ENCODE data around the gene PIMREG.

Gene PIMREG

DNA sequence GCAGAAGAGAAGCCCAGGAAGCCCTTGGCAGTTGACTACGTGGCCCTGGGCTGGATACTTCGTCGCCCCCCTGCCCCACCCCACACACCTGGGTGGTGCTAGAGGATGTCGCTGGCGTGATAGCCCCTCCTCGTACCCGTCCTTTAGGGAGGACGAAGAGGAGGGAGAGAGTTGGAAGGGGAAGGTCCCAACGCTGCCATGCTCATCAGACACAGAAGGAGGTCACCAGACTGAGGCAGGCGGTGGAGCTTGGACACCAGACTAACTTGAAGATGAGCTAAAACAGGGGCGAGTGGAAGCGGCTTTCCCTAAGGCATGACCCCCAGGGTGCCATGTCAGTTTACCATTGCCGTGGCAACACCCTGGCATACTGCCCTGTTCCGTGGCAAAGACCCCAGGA lies 20.3 kb upstream of the PIMREG start:
- Histone ChIP-seq H3K27ac (ENCODE audit: low read depth, low read length) (no peak overlapping the region), H3K36me3 (ENCODE audit: insufficient read depth, low read length) (no peaks in the 10 kb centered on the region), H3K27me3 (ENCODE audit: insufficient read depth, low read length) (peaks cover 7% of the 10 kb centered on the region; the same call in 1 of the 2 replicates), H2AFZ (ENCODE audit: low read length, unreplicated experiment) (no peak overlapping the region), H3K4me3 (ENCODE audit: low read depth, low read length) (no peak overlapping the region), H3K79me2 (ENCODE audit: control insufficient read depth, insufficient read depth, low read length, unreplicated experiment) (no peaks in the 10 kb centered on the region), H3K4me1 (ENCODE audit: control insufficient read depth, insufficient read depth, low read length, unreplicated experiment) (peaks cover 12% of the 10 kb centered on the region)

DNA sequence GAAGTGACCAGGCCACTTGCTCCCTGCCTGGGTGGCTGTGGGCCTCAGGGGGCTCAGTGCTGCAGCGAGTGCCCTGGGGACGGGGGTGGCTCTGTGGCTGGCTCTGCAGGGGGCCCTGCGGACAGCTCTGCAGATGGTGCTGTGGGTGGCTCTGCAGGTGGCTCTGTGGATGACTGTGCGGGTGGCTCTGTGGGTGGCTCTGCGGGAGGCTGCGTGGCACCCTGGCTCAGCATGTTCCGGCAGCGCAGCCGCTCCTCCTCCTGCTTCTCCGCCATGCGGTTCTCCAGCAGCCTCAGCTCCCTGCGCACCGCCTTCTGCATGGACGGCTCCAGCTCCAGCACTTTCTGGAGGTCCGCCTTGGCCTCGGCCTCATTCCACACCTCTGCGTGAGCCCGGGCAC lies 18.8 kb upstream of the PIMREG start:
- no peak overlapping the region for H3K27ac ChIP-seq (ENCODE audit: low read depth, low read length)
- H3K4me1 ChIP-seq (ENCODE audit: control insufficient read depth, insufficient read depth, low read length, unreplicated experiment), result peaks cover 12% of the 10 kb centered on the region
- no peaks in the 10 kb centered on the region for H3K36me3 ChIP-seq (ENCODE audit: insufficient read depth, low read length)
- H2AFZ ChIP-seq (ENCODE audit: low read length, unreplicated experiment), result no peak overlapping the region
- H3K79me2 ChIP-seq (ENCODE audit: control insufficient read depth, insufficient read depth, low read length, unreplicated experiment), result no peaks in the 10 kb centered on the region
- H3K27me3 ChIP-seq (ENCODE audit: insufficient read depth, low read length), result no peaks in the 10 kb centered on the region
- H3K4me3 ChIP-seq (ENCODE audit: low read depth, low read length), result no peak overlapping the region

DNA sequence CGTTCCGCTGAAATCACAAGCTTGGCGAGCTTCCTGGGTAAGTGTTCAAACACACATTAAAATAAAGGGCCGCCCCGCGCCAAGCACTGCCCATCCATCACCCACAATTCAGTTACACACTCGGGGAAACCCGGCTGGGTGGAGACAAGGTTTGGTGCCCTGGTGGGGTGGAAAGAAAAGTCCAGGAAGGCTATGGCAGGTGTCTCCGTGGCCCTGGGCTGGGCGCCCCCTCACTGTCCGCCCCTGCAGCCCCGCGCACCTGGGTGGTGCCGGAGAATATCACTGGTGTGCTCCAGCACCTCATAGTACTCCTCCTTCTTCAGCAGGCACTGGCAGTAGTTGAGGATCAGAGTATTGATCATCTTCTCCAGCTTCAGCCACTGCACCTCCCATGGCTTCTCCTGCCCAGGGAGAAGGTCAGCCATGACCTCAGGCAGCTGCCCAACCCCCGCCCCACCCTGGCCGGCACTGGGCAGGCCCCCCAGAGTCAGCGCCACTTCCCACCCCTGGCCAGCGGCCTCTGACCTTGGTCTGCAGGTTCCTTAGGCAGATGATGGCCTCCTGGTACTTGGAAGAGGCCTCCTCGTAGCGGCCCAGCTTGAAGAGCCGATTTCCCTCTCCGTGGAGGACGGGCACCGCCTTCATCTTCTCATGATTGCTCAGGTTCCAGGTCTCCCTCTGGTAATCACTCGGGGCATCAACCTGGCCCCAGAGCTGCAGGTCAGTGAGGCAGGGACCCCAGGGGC lies 17.7 kb upstream of the PIMREG start:
- no peak overlapping the region for H3K27ac ChIP-seq (ENCODE audit: low read depth, low read length)
- no peaks in the 10 kb centered on the region for H3K36me3 ChIP-seq (ENCODE audit: insufficient read depth, low read length)
- no peak overlapping the region for H2AFZ ChIP-seq (ENCODE audit: low read length, unreplicated experiment)
- H3K4me1 ChIP-seq (ENCODE audit: control insufficient read depth, insufficient read depth, low read length, unreplicated experiment), result peaks cover 12% of the 10 kb centered on the region
- no peaks in the 10 kb centered on the region for H3K79me2 ChIP-seq (ENCODE audit: control insufficient read depth, insufficient read depth, low read length, unreplicated experiment)
- no peak overlapping the region for H3K4me3 ChIP-seq (ENCODE audit: low read depth, low read length)
- no peaks in the 10 kb centered on the region for H3K27me3 ChIP-seq (ENCODE audit: insufficient read depth, low read length)

DNA sequence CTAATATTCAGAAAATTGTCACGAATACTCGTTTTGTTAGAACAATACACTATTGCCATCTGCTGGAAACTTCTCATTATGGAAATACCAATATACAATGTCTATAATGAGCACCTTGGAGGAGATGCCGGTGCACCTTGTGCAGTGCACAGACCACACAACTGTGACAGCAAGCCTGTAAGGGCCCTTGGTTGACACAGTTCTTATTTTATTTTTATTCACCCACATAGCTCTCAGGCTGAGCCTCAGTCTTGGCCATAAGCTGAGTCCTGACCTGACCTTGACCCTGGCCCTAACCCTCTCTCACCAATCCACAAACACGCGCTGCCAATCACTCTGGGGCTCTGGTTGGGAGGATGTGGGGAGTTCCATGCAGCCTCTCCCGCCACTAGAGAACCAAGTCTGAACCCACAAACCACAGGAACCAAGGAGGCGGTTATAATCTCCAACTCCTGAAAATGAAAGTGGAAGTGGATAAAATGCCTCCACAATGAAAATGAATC lies 16.9 kb upstream of the PIMREG start:
- H3K4me1 ChIP-seq (ENCODE audit: control insufficient read depth, insufficient read depth, low read length, unreplicated experiment), result peaks cover 12% of the 10 kb centered on the region
- peak overlapping the region; percentile 84 for H2AFZ ChIP-seq (ENCODE audit: low read length, unreplicated experiment)
- H3K4me3 ChIP-seq (ENCODE audit: low read depth, low read length), result peak overlapping the region; percentile 65
- no peaks in the 10 kb centered on the region for H3K79me2 ChIP-seq (ENCODE audit: control insufficient read depth, insufficient read depth, low read length, unreplicated experiment)
- no peak overlapping the region for H3K27ac ChIP-seq (ENCODE audit: low read depth, low read length)
- no peaks in the 10 kb centered on the region for H3K36me3 ChIP-seq (ENCODE audit: insufficient read depth, low read length)
- H3K27me3 ChIP-seq (ENCODE audit: insufficient read depth, low read length), result no peaks in the 10 kb centered on the region

DNA sequence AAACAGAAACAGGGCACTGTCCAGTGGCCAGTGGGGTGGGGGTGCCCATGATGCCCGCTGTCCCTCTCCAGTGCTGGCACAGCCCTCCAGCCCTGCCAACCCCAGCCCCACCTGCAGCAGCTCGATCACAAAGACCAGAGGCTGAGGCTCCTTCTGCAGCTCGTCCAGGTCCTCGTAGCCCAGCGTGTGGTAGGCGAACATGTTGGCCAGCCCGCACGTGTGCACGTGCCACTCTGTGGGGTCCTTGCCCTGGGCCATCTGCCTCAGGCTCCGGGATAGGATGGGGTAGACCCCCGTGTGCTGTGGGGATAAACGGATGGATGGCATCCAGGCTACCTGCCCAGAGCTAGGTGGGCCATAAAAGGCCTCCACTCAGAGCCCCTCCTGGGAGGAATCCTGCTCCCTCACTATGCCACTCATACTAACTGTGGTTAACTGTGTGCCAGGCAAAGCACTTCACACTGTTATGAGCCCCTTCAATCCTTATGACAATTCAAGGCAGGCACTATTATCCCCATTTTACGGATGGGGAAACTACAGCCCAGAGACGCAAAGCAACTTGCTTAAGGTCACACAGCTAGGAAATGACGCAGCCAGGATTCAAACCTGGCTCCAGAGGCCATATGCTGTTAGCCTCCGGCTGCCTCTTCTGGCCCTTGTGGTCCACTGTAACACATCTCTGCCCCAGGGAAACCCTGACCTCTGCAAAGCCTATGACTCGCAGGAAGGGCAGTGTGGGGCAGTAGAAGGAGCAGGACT lies 15.9 kb upstream of the PIMREG start:
- H3K27me3 ChIP-seq (ENCODE audit: insufficient read depth, low read length), result no peaks in the 10 kb centered on the region
- no peak overlapping the region for H3K27ac ChIP-seq (ENCODE audit: low read depth, low read length)
- peaks cover 12% of the 10 kb centered on the region for H3K4me1 ChIP-seq (ENCODE audit: control insufficient read depth, insufficient read depth, low read length, unreplicated experiment)
- no peaks in the 10 kb centered on the region for H3K79me2 ChIP-seq (ENCODE audit: control insufficient read depth, insufficient read depth, low read length, unreplicated experiment)
- peak overlapping the region; percentile 14 for H2AFZ ChIP-seq (ENCODE audit: low read length, unreplicated experiment)
- no peak overlapping the region for H3K4me3 ChIP-seq (ENCODE audit: low read depth, low read length)
- no peaks in the 10 kb centered on the region for H3K36me3 ChIP-seq (ENCODE audit: insufficient read depth, low read length)

DNA sequence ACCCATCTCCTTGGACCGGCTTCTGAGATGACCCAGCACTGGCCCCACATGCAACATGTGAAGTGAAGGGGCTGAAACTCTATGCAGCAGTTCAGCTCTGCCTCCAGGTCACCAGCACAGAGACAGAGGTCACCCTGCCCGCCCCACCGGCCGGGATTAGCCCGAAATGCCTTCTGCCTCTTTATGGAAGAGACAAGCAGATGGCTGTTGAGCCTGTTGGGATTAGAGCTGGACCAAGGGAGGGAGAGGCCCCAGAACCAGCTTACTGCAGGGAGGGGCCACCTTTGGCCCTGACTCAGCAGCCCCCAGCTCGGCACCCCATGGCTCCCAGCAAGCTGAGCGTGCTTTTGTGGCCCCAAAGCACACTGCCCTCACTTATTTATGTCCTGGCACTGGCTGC lies 15.0 kb upstream of the PIMREG start:
- Histone ChIP-seq H3K4me1 (ENCODE audit: control insufficient read depth, insufficient read depth, low read length, unreplicated experiment) (peaks cover 12% of the 10 kb centered on the region), H3K27ac (ENCODE audit: low read depth, low read length) (no peak overlapping the region), H3K79me2 (ENCODE audit: control insufficient read depth, insufficient read depth, low read length, unreplicated experiment) (no peaks in the 10 kb centered on the region), H3K4me3 (ENCODE audit: low read depth, low read length) (no peak overlapping the region), H2AFZ (ENCODE audit: low read length, unreplicated experiment) (no peak overlapping the region), H3K36me3 (ENCODE audit: insufficient read depth, low read length) (no peaks in the 10 kb centered on the region), H3K27me3 (ENCODE audit: insufficient read depth, low read length) (no peaks in the 10 kb centered on the region)

DNA sequence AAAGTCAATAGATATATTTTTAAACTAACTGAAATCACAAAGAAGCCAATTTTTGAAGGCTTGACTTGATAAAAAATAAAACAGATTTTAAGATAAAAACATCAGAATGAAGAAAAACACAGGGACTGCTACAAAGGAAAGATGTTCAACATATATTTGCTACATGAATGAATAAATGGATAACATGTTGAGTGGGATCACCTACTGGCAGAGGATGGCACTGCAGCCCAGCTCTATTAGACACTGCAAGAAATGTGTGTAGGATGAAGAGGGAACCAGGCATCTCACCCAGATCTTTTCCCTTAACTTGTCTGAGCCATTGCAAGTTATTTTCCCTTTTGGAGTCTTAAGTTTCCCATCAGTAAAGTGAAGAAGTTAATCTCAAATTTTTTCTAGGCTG lies 13.5 kb upstream of the PIMREG start:
- Histone ChIP-seq H3K4me1 (ENCODE audit: control insufficient read depth, insufficient read depth, low read length, unreplicated experiment) (peaks cover 12% of the 10 kb centered on the region), H3K27me3 (ENCODE audit: insufficient read depth, low read length) (no peaks in the 10 kb centered on the region), H2AFZ (ENCODE audit: low read length, unreplicated experiment) (no peak overlapping the region), H3K27ac (ENCODE audit: low read depth, low read length) (no peak overlapping the region), H3K36me3 (ENCODE audit: insufficient read depth, low read length) (no peaks in the 10 kb centered on the region), H3K79me2 (ENCODE audit: control insufficient read depth, insufficient read depth, low read length, unreplicated experiment) (no peaks in the 10 kb centered on the region), H3K4me3 (ENCODE audit: low read depth, low read length) (no peak overlapping the region)

DNA sequence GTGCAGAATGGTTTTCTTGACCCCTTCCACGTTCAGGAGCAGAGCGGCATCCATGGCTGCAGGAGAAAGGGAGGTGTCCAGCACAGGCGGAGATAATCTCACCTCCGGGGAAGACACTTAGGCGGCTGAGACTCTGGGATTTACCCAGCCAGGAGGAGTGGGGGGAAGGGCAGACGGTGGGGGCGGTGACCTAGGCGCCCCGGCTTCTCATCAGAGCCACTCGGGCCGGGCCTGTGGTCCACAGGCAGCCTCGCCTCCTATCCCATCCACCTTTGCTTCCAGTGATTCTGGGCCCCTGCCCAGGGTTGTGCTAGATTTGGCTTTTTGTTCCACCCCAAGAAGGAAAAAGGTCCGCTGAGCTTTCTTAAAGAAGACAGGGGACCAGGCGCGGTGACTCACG lies 9.2 kb upstream of the PIMREG start, which contains the start of gene AIPL1:
Gene AIPL1 (minus strand): TSS at position 71 of the 400 bp plus-strand sequence. CDS start 17 bp downstream, at position 54.
- H3K27ac ChIP-seq (ENCODE audit: low read depth, low read length), result no peak within 1 kb of the TSS
- H3K27me3 ChIP-seq (ENCODE audit: insufficient read depth, low read length), result peaks cover 4% of the 10 kb centered on the region
- no peak within 1 kb of the TSS for H3K4me3 ChIP-seq (ENCODE audit: low read depth, low read length)
- no peaks in the 10 kb centered on the region for H3K4me1 ChIP-seq (ENCODE audit: control insufficient read depth, insufficient read depth, low read length, unreplicated experiment)
- no peaks in the 10 kb centered on the region for H3K36me3 ChIP-seq (ENCODE audit: insufficient read depth, low read length)
- H2AFZ ChIP-seq (ENCODE audit: low read length, unreplicated experiment), result no peak within 1 kb of the TSS
- H3K79me2 ChIP-seq (ENCODE audit: control insufficient read depth, insufficient read depth, low read length, unreplicated experiment), result no peaks in the 10 kb centered on the region

DNA sequence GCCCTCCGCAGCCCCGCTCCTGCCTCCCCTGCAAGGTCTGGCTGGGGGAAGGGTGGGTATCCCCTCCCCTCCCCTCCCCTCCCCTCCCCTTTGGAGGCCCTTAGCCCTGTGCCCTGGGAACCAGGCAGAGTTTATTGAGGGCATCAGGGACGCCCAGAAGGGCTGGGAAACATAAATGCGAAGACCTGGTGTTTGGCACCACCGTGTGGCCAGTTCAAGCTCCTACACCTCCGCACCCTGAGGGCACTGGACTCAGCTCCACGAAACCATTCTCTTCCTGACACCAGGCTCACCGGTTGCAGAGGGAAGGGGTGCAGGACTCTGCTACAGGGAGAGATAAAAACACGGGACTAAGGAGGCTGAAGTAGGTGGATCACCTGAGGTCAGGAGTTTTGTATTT lies 8.3 kb upstream of the PIMREG start:
- no peak overlapping the region for H3K27ac ChIP-seq (ENCODE audit: low read depth, low read length)
- no peak overlapping the region for H3K4me3 ChIP-seq (ENCODE audit: low read depth, low read length)
- no peaks in the 10 kb centered on the region for H3K36me3 ChIP-seq (ENCODE audit: insufficient read depth, low read length)
- peaks cover 4% of the 10 kb centered on the region for H3K27me3 ChIP-seq (ENCODE audit: insufficient read depth, low read length)
- H3K4me1 ChIP-seq (ENCODE audit: control insufficient read depth, insufficient read depth, low read length, unreplicated experiment), result no peaks in the 10 kb centered on the region
- no peak overlapping the region for H2AFZ ChIP-seq (ENCODE audit: low read length, unreplicated experiment)
- no peaks in the 10 kb centered on the region for H3K79me2 ChIP-seq (ENCODE audit: control insufficient read depth, insufficient read depth, low read length, unreplicated experiment)

DNA sequence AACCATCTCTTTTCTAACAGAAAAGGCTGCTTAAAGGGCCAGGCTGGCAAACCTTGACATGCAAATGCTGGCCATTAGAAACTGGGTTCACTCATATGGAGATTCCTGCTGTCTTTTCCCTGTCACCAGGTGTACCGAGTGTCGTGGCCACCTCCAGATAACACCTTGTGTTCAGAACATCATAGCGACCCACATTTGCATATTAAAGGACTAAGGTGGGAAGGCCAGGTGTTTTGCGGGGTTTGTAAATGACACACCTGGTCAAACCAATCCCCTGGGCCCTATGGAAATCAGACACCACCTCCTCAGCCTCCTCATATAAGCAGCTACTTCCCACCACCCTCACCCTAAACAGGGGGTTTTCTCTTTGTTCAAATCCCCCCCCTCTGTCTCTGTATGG lies 6.8 kb upstream of the PIMREG start:
- H3K36me3 ChIP-seq (ENCODE audit: insufficient read depth, low read length), result no peaks in the 10 kb centered on the region
- H3K4me1 ChIP-seq (ENCODE audit: control insufficient read depth, insufficient read depth, low read length, unreplicated experiment), result no peaks in the 10 kb centered on the region
- no peaks in the 10 kb centered on the region for H3K79me2 ChIP-seq (ENCODE audit: control insufficient read depth, insufficient read depth, low read length, unreplicated experiment)

DNA sequence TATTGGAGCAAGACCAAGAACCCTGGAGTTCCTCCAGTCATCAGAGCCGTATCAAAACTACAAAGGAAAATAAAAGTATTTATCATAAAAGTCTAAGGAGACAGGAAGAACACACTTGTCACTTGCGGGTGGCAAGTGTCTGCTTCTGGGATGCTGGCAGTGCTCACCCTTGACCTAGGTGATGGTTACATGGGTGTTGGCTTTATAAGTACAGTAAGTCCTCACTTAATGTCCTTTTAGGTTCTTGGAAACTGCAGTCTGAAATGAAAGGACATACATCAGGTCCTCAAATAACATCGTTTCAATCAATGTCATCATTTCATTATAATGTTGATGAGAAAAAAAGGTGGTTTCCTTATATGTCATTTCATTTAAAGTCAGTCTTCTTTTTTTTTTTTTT lies 6.3 kb upstream of the PIMREG start:
- no peak overlapping the region for H3K27ac ChIP-seq (ENCODE audit: low read depth, low read length)
- no peak overlapping the region for H2AFZ ChIP-seq (ENCODE audit: low read length, unreplicated experiment)
- peaks cover 4% of the 10 kb centered on the region for H3K27me3 ChIP-seq (ENCODE audit: insufficient read depth, low read length)
- H3K4me1 ChIP-seq (ENCODE audit: control insufficient read depth, insufficient read depth, low read length, unreplicated experiment), result no peaks in the 10 kb centered on the region
- H3K36me3 ChIP-seq (ENCODE audit: insufficient read depth, low read length), result no peaks in the 10 kb centered on the region
- H3K79me2 ChIP-seq (ENCODE audit: control insufficient read depth, insufficient read depth, low read length, unreplicated experiment), result no peaks in the 10 kb centered on the region
- H3K4me3 ChIP-seq (ENCODE audit: low read depth, low read length), result no peak overlapping the region

More for the DNA sequence above, 6.8 kb upstream of the PIMREG start:
- H3K27ac ChIP-seq (ENCODE audit: low read depth, low read length), result no peak overlapping the region
- H3K4me3 ChIP-seq (ENCODE audit: low read depth, low read length), result no peak overlapping the region
- no peak overlapping the region for H2AFZ ChIP-seq (ENCODE audit: low read length, unreplicated experiment)
- peaks cover 4% of the 10 kb centered on the region for H3K27me3 ChIP-seq (ENCODE audit: insufficient read depth, low read length)

Measured in ACC112 (cell line).